Liver (tissue), 2 donors: ENCODE data around the gene IRX3.

Experiments used
- FOXA2 ChIP-seq: IDR thresholded peaks from 2 replicates; pipeline ENCODE4 v1.6.1; 2016; ENCODE audit warnings: antibody characterized with exemption
- RXRA ChIP-seq, 2 donors: IDR thresholded peaks; 2 replicates each; pipeline ENCODE4 v1.6.1; 2017 to 2018; ENCODE audit warnings: antibody characterized with exemption in 2 of 2, mild to moderate bottlenecking in 1 of 2
- donor health status: healthy.

- no peak for TF ChIP-seq RXRA (IDR thresholded peaks at IDR 0.05)
- no peak for TF ChIP-seq FOXA2
Measured at GRCh38 chr16:54296543-54296942, 10.0 kb upstream of the IRX3 start.
